ENCODE data around the gene TTC4.

TTC4 gene

DNA sequence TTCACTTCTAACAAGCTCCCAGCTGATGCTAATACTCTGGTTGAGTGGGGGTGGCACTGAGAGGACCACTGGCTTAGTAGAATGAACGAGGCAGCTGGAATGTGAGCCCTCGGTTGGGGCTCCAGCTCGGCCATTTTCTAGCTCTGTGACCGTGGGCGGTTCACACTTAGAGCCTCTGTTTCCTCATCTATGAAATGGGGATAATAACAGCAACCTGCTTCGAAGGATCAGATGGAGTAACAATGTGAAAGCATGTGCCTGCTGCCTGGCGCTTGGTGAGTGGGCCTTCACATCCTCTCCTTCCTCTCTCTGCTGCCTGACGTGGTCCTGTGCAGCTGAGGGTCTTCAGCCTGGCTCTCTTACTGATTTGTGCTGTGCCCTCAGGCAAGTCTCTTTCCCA is 20.9 kb upstream of the TTC4 start:
- Histone ChIP-seq H3K36me3 (ENCODE audit: control insufficient read depth, insufficient read depth, low read length) (no peaks in the 10 kb centered on the region), H3K27me3 (ENCODE audit: control insufficient read depth, insufficient read depth, low read length) (no peaks in the 10 kb centered on the region), H3K9ac (ENCODE audit: low read length) (no peak overlapping the region), H3K4me3 (ENCODE audit: low read length) (no peak overlapping the region), H3K4me1 (ENCODE audit: control insufficient read depth, insufficient read depth, low read length) (no peaks in the 10 kb centered on the region), H3K27ac (ENCODE audit: low read depth, low read length) (no peak overlapping the region)

DNA sequence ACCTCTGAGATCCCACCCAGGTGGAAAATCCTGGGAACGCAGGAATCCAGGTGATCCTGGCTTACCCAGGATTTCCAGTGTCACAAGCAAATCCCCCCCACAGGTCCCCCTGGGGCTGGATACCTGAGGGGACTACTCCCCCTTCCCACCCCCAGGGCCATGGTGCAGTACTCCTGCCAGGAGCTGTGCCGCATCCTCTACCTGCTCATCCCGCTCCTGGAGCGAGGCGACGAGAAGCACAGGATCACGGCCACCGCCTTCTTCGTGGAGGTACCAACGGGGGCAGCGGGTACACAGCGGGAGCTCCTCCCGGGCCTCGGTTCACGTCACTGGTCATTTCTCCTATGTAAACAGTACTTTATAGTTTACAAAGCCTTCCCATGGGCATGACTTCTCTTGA is 20.4 kb upstream of the TTC4 start:
- Histone ChIP-seq H3K27ac (ENCODE audit: low read depth, low read length) (no peak overlapping the region), H3K4me1 (ENCODE audit: control insufficient read depth, insufficient read depth, low read length) (no peaks in the 10 kb centered on the region), H3K27me3 (ENCODE audit: control insufficient read depth, insufficient read depth, low read length) (no peaks in the 10 kb centered on the region), H3K36me3 (ENCODE audit: control insufficient read depth, insufficient read depth, low read length) (no peaks in the 10 kb centered on the region), H3K9ac (ENCODE audit: low read length) (no peak overlapping the region), H3K4me3 (ENCODE audit: low read length) (no peak overlapping the region)

DNA sequence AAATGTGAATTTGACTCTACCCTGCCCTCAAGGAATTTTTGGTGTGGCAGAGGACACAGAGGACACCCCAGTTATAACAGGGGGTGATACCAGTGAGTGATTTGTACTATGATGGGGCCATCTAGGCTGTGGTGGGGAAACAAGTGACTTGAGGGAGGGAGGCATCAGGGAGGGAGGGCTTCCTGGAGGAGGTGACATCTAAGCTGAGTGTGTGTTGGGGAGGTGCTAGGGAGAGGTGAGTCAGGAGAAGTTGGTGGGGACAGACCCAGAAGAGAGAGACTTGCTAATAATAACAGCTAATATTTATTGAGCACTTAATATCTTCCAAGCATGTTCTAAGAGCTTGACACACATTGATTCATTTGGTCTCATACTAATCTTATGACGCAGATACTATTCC is 19.9 kb upstream of the TTC4 start:
- no peaks in the 10 kb centered on the region for H3K27me3 ChIP-seq (ENCODE audit: control insufficient read depth, insufficient read depth, low read length)
- H3K27ac ChIP-seq (ENCODE audit: low read depth, low read length), result no peak overlapping the region
- no peaks in the 10 kb centered on the region for H3K36me3 ChIP-seq (ENCODE audit: control insufficient read depth, insufficient read depth, low read length)
- no peaks in the 10 kb centered on the region for H3K4me1 ChIP-seq (ENCODE audit: control insufficient read depth, insufficient read depth, low read length)
- no peak overlapping the region for H3K4me3 ChIP-seq (ENCODE audit: low read length)
- H3K9ac ChIP-seq (ENCODE audit: low read length), result no peak overlapping the region

DNA sequence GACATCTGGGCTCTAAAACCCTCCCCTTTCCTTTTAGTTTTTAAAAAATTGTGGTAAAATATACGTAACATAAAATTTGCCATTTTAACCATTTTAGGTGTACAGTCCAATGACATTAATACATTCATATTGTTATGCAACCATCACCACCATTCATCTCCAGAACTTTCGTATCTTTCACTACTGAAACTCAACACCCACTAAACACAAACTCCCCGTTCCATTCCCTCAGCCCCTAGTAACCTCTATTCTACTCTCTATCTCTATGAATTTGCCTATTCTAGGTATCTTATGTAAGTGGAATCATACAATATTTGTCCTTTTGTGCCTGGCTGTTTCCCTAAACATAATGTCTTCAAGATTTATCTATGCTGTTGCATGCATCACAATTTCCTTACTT is 19.4 kb upstream of the TTC4 start:
- H3K27me3 ChIP-seq (ENCODE audit: control insufficient read depth, insufficient read depth, low read length), result no peaks in the 10 kb centered on the region
- H3K36me3 ChIP-seq (ENCODE audit: control insufficient read depth, insufficient read depth, low read length), result no peaks in the 10 kb centered on the region
- no peak overlapping the region for H3K9ac ChIP-seq (ENCODE audit: low read length)
- no peaks in the 10 kb centered on the region for H3K4me1 ChIP-seq (ENCODE audit: control insufficient read depth, insufficient read depth, low read length)
- no peak overlapping the region for H3K4me3 ChIP-seq (ENCODE audit: low read length)
- no peak overlapping the region for H3K27ac ChIP-seq (ENCODE audit: low read depth, low read length)

DNA sequence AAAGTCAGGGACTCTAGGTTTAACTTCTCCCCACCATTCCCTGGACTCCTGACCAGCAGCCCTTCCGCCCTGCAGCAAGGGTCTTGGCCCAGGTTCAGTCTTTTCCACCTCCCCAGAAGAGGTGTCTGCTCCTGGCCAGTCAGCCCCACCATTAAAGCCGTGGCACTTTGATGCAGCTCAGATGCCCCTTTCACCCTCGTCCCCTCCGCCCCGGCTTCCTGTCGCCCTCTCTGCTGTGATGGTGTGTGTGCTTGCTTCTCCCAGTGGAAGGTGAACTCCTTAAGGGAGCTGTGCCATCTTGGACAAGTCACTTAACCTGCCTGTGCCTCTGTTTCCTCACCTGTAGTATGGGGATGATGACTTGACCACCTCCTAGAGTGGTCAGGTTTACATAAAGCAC is 17.8 kb upstream of the TTC4 start:
- Histone ChIP-seq H3K27ac (ENCODE audit: low read depth, low read length) (no peak overlapping the region), H3K27me3 (ENCODE audit: control insufficient read depth, insufficient read depth, low read length) (no peaks in the 10 kb centered on the region), H3K36me3 (ENCODE audit: control insufficient read depth, insufficient read depth, low read length) (no peaks in the 10 kb centered on the region), H3K4me3 (ENCODE audit: low read length) (no peak overlapping the region), H3K4me1 (ENCODE audit: control insufficient read depth, insufficient read depth, low read length) (no peaks in the 10 kb centered on the region), H3K9ac (ENCODE audit: low read length) (no peak overlapping the region)

DNA sequence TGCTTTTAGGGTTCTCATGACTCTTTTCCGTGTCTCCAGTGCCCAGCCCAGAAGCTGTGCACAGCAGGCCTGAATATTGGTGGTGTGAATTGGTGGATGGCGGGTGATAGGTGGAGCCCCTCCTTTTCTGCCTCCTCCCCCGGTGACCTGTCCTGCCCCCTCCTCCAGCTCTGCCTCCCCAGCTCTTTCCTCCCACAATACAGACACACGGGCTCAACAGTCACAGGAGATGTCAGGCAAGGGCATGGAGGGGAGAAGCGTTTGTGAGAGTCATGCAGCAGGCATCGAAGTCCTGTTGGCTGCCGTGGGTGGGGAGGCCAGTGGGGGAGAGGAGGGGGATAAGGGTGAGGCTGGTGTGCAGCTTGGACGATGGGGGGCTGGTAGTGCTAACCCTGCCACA is 17.3 kb upstream of the TTC4 start:
- H3K27me3 ChIP-seq (ENCODE audit: control insufficient read depth, insufficient read depth, low read length), result no peaks in the 10 kb centered on the region
- H3K36me3 ChIP-seq (ENCODE audit: control insufficient read depth, insufficient read depth, low read length), result no peaks in the 10 kb centered on the region
- H3K4me1 ChIP-seq (ENCODE audit: control insufficient read depth, insufficient read depth, low read length), result no peaks in the 10 kb centered on the region

DNA sequence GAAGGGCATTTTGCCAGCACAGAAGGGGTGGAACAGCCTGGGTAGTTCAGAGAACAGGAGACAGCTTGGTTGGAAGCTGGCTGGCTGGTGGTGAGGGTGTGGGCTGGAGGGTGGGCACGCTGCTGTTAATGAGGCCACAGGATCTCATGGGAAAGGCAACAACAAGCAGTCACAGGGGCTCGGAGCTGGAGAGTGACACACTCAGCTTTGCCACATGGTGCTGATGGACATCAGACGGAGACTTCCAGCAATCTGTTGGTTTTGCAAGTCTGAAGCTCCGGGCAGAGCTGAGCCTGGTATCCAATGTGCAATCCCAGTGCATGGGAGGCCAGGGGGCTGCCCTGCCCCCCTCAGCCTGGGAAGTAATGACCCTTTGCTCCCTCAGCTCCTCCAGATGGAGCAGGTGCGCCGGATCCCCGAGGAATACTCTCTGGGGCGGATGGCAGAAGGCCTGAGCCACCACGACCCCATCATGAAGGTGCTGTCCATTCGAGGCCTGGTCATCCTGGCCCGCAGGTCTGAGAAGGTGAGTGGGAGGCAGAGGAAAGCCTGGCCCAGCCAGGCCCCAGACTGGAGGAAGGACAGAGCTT is 15.6 kb upstream of the TTC4 start:
- H3K36me3 ChIP-seq (ENCODE audit: control insufficient read depth, insufficient read depth, low read length), result no peaks in the 10 kb centered on the region
- H3K27me3 ChIP-seq (ENCODE audit: control insufficient read depth, insufficient read depth, low read length), result no peaks in the 10 kb centered on the region
- H3K4me3 ChIP-seq (ENCODE audit: low read length), result no peak overlapping the region
- no peaks in the 10 kb centered on the region for H3K4me1 ChIP-seq (ENCODE audit: control insufficient read depth, insufficient read depth, low read length)
- H3K27ac ChIP-seq (ENCODE audit: low read depth, low read length), result no peak overlapping the region
- no peak overlapping the region for H3K9ac ChIP-seq (ENCODE audit: low read length)

More for the DNA sequence above, 17.3 kb upstream of the TTC4 start:
- no peak overlapping the region for H3K4me3 ChIP-seq (ENCODE audit: low read length)
- no peak overlapping the region for H3K9ac ChIP-seq (ENCODE audit: low read length)
- no peak overlapping the region for H3K27ac ChIP-seq (ENCODE audit: low read depth, low read length)

DNA sequence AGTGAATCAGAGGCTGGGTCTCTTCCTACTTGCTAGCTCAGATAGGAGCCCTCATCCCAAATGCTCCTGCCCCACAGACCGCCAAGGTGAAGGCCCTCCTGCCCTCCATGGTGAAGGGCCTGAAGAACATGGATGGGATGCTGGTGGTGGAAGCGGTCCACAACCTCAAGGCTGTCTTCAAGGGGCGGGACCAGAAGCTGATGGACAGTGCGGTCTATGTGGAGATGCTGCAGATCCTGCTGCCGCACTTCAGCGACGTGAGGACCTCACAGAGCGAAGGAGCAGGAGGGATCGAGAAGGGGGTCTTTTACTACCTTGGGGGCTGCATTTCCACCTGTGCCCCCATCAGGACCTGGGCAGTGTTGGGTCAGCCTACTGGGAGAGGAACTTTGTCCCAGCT is 14.6 kb upstream of the TTC4 start:
- H3K27ac ChIP-seq (ENCODE audit: low read depth, low read length), result no peak overlapping the region
- no peak overlapping the region for H3K4me3 ChIP-seq (ENCODE audit: low read length)
- H3K4me1 ChIP-seq (ENCODE audit: control insufficient read depth, insufficient read depth, low read length), result no peaks in the 10 kb centered on the region
- no peaks in the 10 kb centered on the region for H3K27me3 ChIP-seq (ENCODE audit: control insufficient read depth, insufficient read depth, low read length)
- H3K9ac ChIP-seq (ENCODE audit: low read length), result no peak overlapping the region
- no peaks in the 10 kb centered on the region for H3K36me3 ChIP-seq (ENCODE audit: control insufficient read depth, insufficient read depth, low read length)

DNA sequence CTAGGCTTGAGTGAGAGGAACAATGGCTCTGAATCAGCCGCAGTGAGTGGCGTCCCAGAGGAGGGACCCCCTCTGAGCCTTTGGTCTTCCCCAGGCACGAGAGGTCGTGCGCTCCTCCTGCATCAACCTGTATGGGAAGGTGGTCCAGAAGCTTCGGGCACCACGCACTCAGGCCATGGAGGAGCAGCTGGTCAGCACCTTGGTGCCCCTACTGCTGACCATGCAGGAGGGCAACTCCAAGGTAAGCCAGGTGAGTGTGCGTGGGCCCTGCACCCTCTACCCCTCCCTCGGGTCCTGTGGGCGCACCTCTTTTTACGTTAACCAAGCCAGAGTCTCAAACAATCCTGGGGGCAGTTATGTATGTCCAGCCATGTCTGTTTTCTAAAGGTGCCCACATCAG is 13.7 kb upstream of the TTC4 start:
- Histone ChIP-seq H3K27me3 (ENCODE audit: control insufficient read depth, insufficient read depth, low read length) (no peaks in the 10 kb centered on the region), H3K9ac (ENCODE audit: low read length) (no peak overlapping the region), H3K36me3 (ENCODE audit: control insufficient read depth, insufficient read depth, low read length) (no peaks in the 10 kb centered on the region), H3K27ac (ENCODE audit: low read depth, low read length) (no peak overlapping the region), H3K4me3 (ENCODE audit: low read length) (no peak overlapping the region), H3K4me1 (ENCODE audit: control insufficient read depth, insufficient read depth, low read length) (no peaks in the 10 kb centered on the region)

DNA sequence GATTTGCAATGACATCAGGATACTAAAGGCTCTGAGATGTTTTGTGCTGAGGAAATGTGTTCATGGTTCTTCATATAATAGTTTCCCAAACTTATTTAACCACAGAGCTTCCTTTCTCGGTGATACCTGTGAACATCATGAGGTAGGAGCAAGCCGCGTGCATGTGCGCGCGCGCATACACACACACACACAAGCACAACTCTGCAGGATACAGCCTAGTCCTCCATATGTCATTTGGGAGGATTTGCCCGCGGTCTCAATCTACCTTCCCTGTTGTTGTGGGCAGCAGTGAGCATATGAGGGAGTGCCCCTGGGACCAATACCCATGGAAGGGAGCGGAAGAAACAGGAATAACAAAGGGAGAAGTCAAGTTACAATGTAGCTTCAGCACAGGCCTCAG is 12.2 kb upstream of the TTC4 start:
- no peak overlapping the region for H3K4me3 ChIP-seq (ENCODE audit: low read length)
- no peak overlapping the region for H3K9ac ChIP-seq (ENCODE audit: low read length)
- H3K36me3 ChIP-seq (ENCODE audit: control insufficient read depth, insufficient read depth, low read length), result no peaks in the 10 kb centered on the region
- no peak overlapping the region for H3K27ac ChIP-seq (ENCODE audit: low read depth, low read length)
- H3K4me1 ChIP-seq (ENCODE audit: control insufficient read depth, insufficient read depth, low read length), result no peaks in the 10 kb centered on the region
- H3K27me3 ChIP-seq (ENCODE audit: control insufficient read depth, insufficient read depth, low read length), result no peaks in the 10 kb centered on the region

DNA sequence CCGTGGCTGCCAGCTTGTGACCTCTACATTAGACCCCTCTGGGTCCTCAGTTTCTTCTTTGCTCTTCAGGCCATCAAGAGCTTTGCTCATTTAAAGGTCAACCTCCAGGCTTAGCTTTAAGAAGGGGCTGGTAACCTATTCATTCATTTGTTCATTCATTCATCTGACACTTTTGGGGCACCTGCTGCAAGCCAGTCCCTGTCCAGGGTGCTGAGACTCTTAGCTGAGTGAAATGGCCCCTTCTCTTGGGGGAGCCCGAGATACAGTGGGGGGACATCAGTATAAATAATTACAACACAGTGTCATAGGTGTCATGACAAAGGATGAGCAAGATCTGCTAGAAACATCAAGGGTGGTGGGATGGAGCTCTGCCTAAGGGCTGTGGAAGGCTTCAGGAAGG is 10.5 kb upstream of the TTC4 start:
- Histone ChIP-seq H3K27me3 (ENCODE audit: control insufficient read depth, insufficient read depth, low read length) (no peaks in the 10 kb centered on the region), H3K27ac (ENCODE audit: low read depth, low read length) (no peak overlapping the region), H3K4me1 (ENCODE audit: control insufficient read depth, insufficient read depth, low read length) (no peaks in the 10 kb centered on the region), H3K9ac (ENCODE audit: low read length) (no peak overlapping the region), H3K4me3 (ENCODE audit: low read length) (no peak overlapping the region), H3K36me3 (ENCODE audit: control insufficient read depth, insufficient read depth, low read length) (no peaks in the 10 kb centered on the region)

DNA sequence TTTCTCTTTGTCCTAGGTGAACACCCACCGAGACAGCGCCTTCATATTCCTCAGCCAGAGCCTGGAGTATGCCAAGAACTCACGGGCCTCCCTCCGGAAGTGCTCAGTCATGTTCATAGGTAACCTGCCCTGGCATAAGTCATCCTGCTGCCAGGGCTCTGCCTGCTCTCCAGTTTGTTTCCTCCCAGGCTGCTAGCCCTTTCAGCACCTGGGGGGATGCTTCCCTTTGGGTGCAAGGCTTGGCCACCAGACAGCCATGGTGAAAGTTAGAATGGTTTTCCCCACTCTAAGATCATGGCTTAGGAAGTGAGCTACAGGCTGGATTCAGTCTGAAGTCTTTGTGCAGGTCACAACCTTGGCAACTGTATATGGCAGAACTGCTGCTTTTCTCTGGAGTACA is 9.2 kb upstream of the TTC4 start:
- no peaks in the 10 kb centered on the region for H3K4me1 ChIP-seq (ENCODE audit: control insufficient read depth, insufficient read depth, low read length)
- no peaks in the 10 kb centered on the region for H3K27me3 ChIP-seq (ENCODE audit: control insufficient read depth, insufficient read depth, low read length)
- H3K4me3 ChIP-seq (ENCODE audit: low read length), result no peak overlapping the region
- no peaks in the 10 kb centered on the region for H3K36me3 ChIP-seq (ENCODE audit: control insufficient read depth, insufficient read depth, low read length)
- H3K27ac ChIP-seq (ENCODE audit: low read depth, low read length), result no peak overlapping the region
- no peak overlapping the region for H3K9ac ChIP-seq (ENCODE audit: low read length)

DNA sequence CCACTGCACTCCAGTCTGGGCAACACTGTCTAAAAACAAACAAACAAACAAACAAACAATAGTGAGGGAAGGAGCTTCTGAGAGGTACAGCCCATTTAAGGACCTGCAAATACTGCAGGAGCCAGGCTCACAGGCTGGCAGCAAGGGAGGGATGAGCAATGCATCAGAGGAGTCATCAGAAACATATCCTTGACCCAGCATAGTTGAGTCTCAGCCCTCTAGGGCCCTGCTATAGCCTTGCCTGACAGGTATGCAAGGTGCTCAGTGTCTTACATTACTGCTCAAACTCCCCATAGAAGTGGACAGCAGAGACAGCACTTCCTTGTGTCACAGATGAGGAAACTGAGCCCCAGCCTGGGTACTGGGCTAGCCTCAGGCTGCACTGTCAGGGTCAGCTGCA is 7.3 kb upstream of the TTC4 start:
- Histone ChIP-seq H3K9ac (ENCODE audit: low read length) (no peak overlapping the region), H3K27me3 (ENCODE audit: control insufficient read depth, insufficient read depth, low read length) (no peaks in the 10 kb centered on the region), H3K4me1 (ENCODE audit: control insufficient read depth, insufficient read depth, low read length) (no peaks in the 10 kb centered on the region), H3K36me3 (ENCODE audit: control insufficient read depth, insufficient read depth, low read length) (no peaks in the 10 kb centered on the region), H3K4me3 (ENCODE audit: low read length) (no peak overlapping the region), H3K27ac (ENCODE audit: low read depth, low read length) (no peak overlapping the region)
